NCI-H345 treated with DMSO at 0.1 percent for 48 hours (cell line): ENCODE measurements around the gene TRAPPC4.
"Not testable (repeated sequence)": the region's sequence is repeated elsewhere in the genome, so short reads cannot be mapped to it uniquely, and the experiment has no call there.

Source experiments
- DNase-seq: peaks from one replicate; lab custom pipeline; 2025; ENCODE audit not compliant: unreplicated experiment; lab: John Stamatoyannopoulos, UW

Gene TRAPPC4

DNA sequence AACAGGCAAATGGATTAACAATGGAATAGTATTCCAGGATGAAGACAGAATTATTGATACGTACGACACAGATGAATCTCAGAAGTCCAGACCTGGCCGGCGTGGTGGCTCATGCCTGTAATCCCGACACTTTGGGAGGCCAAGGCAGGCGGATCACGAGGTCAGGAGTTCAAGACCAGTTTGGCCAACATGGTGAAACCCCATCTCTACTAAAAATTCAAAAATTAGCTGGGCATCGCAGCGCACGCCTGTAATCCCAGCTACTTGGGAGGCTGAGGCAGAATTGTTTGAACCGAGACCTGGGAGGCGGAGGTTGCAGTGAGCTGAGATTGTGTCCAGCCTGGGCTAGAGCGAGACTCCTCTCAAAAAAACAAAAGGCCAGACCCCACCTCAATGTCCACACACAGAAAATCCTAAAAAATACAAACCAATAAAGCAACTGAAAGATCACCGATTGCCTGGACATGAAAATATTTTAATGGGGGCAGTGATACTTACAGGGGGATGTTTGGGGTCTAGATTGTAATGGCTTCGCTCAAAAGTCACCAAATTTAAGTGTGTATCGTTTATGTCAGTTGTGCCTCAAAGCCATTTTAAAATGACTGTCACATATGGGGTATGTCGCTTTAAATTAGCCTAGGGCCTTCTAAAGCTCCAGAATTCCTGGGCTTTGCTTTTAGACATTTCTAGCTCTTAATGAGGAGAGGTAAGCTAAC is 4.2 kb upstream of the TRAPPC4 start:
- DNase-seq, result no peak

DNA sequence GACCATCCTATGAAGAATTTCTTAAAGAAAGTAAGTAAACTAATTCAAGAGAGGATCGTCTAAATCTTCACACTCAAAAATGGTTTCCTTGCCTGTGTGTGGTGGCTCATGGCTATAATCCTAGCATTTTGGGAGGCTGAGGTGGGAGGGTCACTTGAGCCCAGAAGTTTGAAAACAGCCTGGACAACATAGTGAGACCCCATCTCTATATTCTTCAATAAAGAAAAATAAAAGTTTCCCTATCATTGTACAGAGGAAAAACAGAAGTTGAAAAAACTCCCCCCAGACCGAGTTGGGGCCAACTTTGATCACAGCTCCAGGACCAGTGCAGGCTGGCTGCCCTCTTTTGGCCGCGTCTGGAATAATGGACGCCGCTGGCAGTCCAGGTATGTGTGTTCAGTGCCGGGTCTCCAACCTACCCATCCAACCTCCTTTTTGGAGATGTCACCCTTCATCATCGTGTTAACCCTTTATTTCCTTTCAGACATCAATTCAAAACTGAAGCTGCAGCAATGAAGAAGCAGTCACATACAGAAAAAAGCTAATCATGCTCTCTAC is 3.4 kb upstream of the TRAPPC4 start:
- DNase-seq, result no peak

- DNase-seq, result no peak
Observed at GRCh38 chr11:119016216-119017009, 2.2 kb upstream of the TRAPPC4 start.

DNA sequence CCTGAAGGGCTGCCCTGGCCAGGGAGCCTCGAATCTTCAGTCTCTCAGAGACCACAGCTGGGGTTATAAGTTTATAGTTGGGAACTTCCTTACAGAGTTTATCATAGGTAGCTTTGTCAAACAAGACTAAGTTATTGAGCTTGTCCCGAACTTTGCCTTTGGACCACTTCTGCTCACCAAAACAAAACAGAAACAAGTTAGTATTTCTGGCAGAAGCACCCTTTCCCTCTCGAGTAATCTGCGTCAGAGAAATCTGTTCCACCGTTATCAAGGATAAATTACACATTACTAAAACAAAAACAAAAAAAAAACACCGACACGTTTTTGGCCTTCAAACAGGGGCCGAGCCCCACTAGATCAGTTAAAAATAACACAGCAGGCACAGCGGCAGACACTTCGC is 1.2 kb upstream of the TRAPPC4 start:
- DNase-seq, result not testable (repeated sequence)

DNA sequence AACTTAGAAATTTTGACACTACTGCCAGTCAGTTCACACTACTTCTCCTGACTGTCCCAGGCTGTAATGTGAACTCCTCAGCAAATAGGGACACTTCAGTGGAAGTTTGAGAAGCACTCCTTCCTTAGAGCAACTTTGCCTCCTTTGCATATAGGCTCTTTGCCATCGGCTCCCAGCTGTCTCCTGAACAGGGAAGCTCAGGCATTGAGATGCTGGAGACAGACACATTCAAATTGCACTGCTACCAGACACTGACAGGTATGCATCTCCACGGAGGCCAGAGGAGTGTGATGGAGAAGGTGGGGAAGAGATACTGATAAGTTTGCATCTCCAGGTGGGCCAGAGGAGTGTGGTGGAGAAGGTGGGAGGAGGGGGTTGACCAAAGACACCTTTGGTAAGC is 1.4 kb downstream of the TRAPPC4 start:
- DNase-seq, result no peak

DNA sequence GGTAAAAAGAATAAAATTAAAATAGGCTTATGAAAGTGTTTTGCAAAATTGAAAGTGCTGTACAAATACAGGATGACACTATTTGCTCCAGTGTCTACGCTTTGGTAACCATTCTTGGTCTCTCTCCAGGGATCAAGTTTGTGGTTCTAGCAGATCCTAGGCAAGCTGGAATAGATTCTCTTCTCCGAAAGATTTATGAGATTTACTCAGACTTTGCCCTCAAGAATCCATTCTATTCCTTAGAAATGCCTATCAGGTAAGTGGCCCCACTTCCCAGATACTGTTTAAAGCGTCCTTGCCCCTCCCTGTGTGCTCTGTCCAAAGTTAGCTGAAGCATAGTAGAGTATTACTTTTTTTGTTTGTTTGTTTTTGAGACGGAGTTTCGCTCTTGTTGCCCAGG is 3.1 kb downstream of the TRAPPC4 start:
- DNase-seq, result no peak

DNA sequence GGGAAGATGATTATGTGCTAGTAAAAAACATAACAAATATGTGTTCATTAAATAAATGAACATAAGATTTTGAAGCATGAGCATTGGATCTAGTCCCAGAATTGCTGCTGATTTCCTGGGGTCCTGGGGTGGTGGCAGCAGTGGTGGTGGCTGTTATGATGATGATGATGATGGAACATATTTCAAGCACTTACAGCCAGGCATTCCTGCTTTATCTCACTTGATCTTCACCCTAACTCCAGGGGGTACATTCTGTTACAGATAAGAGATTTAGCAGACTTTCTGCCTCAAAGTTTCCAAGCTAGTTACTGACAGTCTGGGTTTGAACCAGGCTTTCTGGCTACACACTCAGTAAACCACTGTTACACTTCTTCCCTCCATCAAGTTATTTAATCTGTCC is 5.2 kb downstream of the TRAPPC4 start:
- no peak for DNase-seq

DNA sequence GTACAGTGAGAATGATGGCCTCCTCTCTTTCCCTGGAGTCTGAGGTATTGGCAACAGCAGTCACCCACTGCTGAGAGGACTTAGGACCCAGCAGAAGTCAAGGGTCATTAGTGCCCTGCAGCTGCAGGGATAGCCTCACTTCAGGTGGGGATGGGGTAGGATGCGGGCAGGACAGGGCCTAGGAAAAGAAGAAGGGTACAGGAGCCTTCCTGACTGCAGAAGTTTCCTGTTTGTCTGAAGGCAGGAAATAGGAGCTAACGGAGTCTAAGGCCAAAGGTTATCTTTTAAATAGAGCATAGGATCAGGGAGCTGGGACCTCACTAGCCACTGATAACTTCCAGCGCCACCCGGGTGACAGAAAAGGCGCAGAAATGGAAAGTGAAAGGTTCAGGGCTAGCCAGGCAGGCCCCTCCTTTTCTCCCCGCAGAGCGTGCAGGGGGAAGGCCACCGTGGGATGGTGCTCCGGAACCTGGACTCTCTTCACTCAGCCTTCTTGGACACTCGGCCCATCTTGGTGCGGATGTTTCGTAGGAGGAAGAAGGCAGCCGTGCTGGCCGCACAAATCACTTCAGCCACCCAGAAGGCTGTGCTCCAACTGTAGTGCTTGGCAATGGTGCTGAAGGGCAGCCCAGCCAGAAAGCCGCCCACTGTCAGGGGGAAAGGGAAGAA is 6.0 kb downstream of the TRAPPC4 start:
- DNase-seq, result no peak

GRCh38 chr11:119025099-119025473 is 6.5 kb downstream of the TRAPPC4 start:
- no peak for DNase-seq

GRCh38 chr11:119025541-119025940 is 7.0 kb downstream of the TRAPPC4 start:
- no peak for DNase-seq

GRCh38 chr11:119025978-119026766 is 7.6 kb downstream of the TRAPPC4 start:
- no peak for DNase-seq

DNA sequence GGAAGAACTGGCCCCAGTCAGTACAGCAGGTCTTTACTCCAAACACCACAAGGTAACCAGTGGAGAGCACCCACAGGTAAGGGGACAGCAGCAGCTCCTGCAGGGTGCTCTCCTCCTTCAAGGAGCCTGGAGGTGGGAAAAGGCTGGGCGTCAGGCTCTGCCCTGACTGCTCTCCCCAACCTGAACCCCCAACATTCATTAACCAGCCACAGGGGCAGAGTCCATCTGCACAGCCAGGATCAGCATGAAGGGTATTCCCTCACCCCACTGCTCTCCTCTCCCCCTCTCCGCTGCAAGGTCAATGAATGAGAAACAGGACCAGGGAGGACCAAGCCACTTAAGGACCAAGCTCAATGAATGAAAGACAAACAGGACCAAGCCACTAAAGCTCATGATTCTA is 8.4 kb downstream of the TRAPPC4 start:
- no peak for DNase-seq

DNA sequence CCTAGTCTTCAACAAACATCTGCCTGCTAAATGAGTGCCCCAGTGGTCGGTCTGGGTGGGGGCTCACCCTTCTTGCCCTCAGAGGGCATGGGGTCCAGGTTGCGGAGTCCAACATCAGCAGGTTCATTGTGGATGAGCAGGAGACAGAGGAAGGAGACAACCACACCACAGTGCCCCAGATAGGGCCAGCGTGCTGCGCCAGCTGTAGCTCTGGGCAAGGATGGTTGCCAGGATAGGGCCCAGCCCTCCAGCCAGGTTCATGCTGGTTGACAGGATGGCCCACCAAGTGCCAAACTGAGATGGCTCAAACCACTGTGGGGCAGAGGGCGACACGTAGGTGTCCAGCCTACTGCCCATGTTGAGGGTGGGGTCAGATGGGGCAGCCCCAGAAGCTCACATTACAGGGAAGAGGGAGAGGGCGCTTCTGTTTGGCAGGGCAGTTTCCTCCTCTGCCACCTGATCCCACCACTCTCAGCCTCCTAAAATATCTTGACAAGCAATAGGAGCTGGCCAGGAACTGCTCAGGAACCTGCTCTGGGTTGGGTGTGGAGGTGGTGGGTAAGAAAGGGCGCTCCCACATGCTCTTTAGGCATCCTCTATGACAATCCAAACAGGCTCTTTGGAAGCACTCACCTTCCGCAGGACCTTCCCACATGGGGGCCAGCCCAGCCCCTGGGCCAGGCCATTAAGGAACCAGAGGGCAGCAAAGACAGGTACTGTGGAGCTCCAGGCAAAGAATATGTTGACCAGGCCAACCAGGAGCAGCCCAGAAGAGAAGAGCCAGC is 9.2 kb downstream of the TRAPPC4 start:
- no peak for DNase-seq

DNA sequence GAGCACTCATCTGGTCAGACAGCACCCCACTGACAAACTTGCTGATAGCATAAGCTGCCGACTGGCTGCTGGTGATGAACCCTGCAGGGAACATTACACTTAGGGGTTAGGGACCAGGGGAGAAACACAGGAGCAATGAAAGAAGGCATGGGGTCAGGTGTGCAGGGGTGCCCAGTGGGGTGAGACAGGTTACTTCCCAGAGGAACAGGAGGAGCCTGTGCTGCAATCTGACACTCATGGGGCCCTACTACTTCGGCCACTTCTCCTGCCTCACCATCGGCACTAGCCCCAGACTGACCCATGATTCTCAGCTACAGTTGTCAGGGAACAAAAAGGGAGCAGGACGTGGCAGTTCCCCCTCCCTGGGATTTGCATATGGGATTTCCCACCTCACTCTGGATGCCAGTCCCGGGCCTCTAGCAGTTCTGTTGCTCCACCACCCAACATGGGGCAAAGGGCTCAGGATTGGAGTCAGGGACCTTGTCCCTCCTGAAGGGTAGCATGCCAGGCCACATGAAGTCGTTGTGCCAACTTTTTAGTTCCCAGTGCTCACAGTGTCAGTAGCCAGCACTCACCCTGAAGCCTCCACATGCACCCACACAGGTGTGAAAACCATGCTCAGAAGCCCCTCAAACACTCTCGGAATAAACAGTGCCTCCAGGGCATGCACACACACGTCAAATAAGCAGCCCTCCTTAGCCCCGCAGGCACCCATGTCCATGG is 9.9 kb downstream of the TRAPPC4 start:
- DNase-seq, result no peak

GRCh38 chr11:119029069-119029339 is 10.4 kb downstream of the TRAPPC4 start:
- no peak for DNase-seq

GRCh38 chr11:119029340-119030028 is 10.9 kb downstream of the TRAPPC4 start:
- DNase-seq, result no peak

- DNase-seq, result no peak
Observed at GRCh38 chr11:119030029-119030328, 11.4 kb downstream of the TRAPPC4 start.

- DNase-seq, result peak; percentile 93
Observed at GRCh38 chr11:119030329-119031047, 11.9 kb downstream of the TRAPPC4 start, which contains the start of gene SLC37A4. Gene SLC37A4 (minus strand): TSS chr11:119030877.

GRCh38 chr11:119031912-119032280 is 13.3 kb downstream of the TRAPPC4 start:
- no peak for DNase-seq
